ENCODE measurements around the gene G3BP2.

G3BP2 gene

GRCh38 chr4:75593393-75593792 lies 79.8 kb downstream of the G3BP2 start:
- H3K4me3 ChIP-seq (ENCODE audit: low read depth, low read length): no peak overlapping the region
- DNase-seq (ENCODE audit: low read depth): no peak
- in situ Hi-C loops (cut with HindIII; ENCODE audit: low sequenced_read_pairs): no loop called here
- TF ChIP-seq CTCF (IDR thresholded peaks at IDR 0.05; ENCODE audit: low read depth, low read length, missing control alignments): no peak
